PC-3 (cell line): Measurements from ENCODE around the gene PUS7L.

Experiments used
- EZH2 ChIP-seq: fragments of 300-600 bp; sonication (generic); IDR thresholded peaks from one replicate; pipeline ENCODE4 v1.6.1; 2017; ENCODE audit warnings: antibody characterized with exemption, mild to moderate bottlenecking, low read length; ENCODE audit not compliant: unreplicated experiment
- TF ChIP-seq, protein P1 (sequence below): fragments of 300-600 bp; sonication (generic); conservative IDR thresholded peaks from 2 replicates; pipeline ENCODE4 v1.5.1; 2017; ENCODE audit warnings: antibody characterized with exemption, low read depth, mild to moderate bottlenecking, low read length

GRCh38 chr12:43760396-43760795 is 1.8 kb upstream of the PUS7L start:
- TF ChIP-seq, protein P1, sequence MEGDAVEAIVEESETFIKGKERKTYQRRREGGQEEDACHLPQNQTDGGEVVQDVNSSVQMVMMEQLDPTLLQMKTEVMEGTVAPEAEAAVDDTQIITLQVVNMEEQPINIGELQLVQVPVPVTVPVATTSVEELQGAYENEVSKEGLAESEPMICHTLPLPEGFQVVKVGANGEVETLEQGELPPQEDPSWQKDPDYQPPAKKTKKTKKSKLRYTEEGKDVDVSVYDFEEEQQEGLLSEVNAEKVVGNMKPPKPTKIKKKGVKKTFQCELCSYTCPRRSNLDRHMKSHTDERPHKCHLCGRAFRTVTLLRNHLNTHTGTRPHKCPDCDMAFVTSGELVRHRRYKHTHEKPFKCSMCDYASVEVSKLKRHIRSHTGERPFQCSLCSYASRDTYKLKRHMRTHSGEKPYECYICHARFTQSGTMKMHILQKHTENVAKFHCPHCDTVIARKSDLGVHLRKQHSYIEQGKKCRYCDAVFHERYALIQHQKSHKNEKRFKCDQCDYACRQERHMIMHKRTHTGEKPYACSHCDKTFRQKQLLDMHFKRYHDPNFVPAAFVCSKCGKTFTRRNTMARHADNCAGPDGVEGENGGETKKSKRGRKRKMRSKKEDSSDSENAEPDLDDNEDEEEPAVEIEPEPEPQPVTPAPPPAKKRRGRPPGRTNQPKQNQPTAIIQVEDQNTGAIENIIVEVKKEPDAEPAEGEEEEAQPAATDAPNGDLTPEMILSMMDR: no peak
- TF ChIP-seq EZH2: no peak
